ENCODE data around the gene ALG8. TPM values are rescaled to one million over a fixed set of nuclear protein-coding genes. Genes with fewer than 3 reads are reported as not detected.

The ALG8 gene
- total RNA-seq, 2 donors from 2014 or later, result 25.4 to 30.3 TPM

DNA sequence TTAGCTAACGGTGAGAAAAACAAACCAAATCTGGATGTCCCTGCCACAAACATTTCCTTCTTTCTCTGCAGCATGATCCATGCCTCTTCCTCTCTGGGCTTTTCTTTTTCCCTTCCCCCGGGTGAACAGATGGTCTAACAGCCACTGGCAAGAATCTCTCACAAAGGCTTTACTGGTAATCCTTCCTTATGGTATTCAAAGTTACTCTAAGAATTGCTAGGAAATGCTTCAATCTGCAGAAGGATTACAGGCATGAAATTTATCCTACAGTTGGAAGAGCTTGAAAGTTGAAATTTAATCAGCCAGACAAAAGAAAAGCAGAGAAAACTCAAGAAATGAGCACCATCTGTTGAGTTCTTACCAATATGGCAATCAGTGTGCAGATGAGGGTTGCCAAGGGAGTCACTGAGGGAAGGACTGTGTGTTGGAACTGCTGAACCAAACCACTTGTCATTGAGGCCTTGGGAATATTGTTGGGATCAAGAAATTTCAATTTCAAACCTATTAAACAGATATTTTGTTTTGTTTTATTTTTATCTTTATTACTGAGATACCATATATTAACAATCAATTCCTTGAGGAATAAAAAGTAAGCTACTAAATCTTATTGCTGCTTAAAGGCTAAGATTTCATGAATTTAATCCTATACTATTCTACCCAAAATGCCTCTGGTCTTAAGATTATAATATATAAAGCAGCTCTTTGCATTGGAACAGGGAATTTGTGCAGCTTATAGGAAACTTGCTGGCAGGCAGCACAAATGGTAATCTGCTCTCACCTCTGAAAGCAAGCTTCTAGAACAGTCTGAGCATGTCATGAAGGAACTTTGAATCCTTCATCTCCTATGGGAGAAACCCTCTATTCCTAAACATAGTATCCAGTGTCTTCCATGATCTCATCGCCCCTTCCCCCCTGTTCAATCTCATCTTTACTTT, 30.1 kb downstream of the ALG8 start:
- no peak for TF ChIP-seq POLR2A (IDR thresholded peaks at IDR 0.05)
- TF ChIP-seq, protein P1, sequence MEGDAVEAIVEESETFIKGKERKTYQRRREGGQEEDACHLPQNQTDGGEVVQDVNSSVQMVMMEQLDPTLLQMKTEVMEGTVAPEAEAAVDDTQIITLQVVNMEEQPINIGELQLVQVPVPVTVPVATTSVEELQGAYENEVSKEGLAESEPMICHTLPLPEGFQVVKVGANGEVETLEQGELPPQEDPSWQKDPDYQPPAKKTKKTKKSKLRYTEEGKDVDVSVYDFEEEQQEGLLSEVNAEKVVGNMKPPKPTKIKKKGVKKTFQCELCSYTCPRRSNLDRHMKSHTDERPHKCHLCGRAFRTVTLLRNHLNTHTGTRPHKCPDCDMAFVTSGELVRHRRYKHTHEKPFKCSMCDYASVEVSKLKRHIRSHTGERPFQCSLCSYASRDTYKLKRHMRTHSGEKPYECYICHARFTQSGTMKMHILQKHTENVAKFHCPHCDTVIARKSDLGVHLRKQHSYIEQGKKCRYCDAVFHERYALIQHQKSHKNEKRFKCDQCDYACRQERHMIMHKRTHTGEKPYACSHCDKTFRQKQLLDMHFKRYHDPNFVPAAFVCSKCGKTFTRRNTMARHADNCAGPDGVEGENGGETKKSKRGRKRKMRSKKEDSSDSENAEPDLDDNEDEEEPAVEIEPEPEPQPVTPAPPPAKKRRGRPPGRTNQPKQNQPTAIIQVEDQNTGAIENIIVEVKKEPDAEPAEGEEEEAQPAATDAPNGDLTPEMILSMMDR (IDR thresholded peaks at IDR 0.05), result no peak
- Histone ChIP-seq H3K4me3 (no peak overlapping the region), H3K36me3 (replicated peaks in 1 of 2; ENCODE audit: insufficient read depth in 1 of 2, low read depth in 2 of 2) (peaks cover 0 to 3% of the 10 kb centered on the region in 2 donors), H3K9me3 (no peaks in the 10 kb centered on the region), H3K4me1 (peaks cover 6% of the 10 kb centered on the region), H3K27ac (no peak overlapping the region), H3K27me3 (no peaks in the 10 kb centered on the region)
- DNase-seq, result no peak
- WGBS, 2 donors, result 87 to 88% methylated on average over 3 of the region's 3 CpGs
- intact Hi-C loops (cut with DNase I), result no loop called here
- ATAC-seq, result no peak

DNA sequence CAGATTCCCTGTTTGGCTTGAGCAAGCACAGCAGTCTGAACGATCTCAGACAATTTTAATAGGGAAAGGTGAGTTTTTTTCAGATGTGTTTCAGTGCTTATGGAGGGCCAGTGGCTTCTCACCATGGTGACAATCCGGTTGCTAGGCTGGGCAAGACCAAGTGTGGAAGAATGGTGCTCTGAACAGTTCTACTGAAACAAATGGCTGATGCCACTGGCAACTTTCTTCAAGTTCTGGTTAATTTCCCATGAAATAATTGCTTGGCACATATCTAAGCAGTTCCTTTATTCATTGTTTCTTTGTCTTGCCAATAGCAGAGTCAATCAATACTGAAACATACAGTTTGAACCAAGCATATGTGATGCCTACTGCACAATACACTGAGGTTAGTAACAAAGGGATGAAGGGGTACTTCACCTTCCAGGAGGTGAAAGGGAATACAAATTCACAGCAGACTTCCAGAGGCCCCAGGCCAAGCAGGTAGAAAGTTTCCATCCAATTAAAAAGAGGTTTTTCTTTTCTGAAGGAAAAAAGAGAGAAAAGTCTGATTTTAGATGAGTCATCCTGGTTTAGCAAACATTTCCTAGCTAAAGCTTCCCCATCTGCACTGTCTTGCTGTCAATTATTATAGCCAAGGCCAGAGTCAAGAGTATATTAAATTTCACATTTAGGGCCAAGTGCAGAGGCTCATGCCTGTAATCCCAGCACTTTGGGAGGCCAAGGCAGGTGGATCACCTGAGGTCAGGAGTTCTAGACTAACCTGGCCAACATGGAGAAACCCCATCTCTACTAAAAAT, 38.6 kb downstream of the ALG8 start:
- H3K9me3 ChIP-seq, result no peaks in the 10 kb centered on the region
- intact Hi-C loops (cut with DNase I), result no loop called here
- no peak for DNase-seq
- no peak overlapping the region for H3K4me3 ChIP-seq
- ATAC-seq, result no peak
- H3K27ac ChIP-seq, result no peak overlapping the region
- peaks cover 0 to 2% of the 10 kb centered on the region in 2 donors for H3K36me3 ChIP-seq (replicated peaks in 1 of 2; ENCODE audit: insufficient read depth in 1 of 2, low read depth in 2 of 2)
- H3K27me3 ChIP-seq, result no peaks in the 10 kb centered on the region
- 90 to 100% methylated on average over 2 of the region's 2 CpGs for WGBS, 2 donors
- TF ChIP-seq, protein P1 (IDR thresholded peaks at IDR 0.05), result no peak
- TF ChIP-seq POLR2A (IDR thresholded peaks at IDR 0.05), result no peak
- H3K4me1 ChIP-seq, result no peaks in the 10 kb centered on the region

GRCh38 chr11:78100261-78100660, 39.2 kb downstream of the ALG8 start:
- Histone ChIP-seq H3K36me3 (replicated peaks in 1 of 2; ENCODE audit: insufficient read depth in 1 of 2, low read depth in 2 of 2) (peaks cover 0 to 2% of the 10 kb centered on the region in 2 donors), H3K27me3 (no peaks in the 10 kb centered on the region), H3K4me1 (no peaks in the 10 kb centered on the region), H3K27ac (no peak overlapping the region), H3K9me3 (no peaks in the 10 kb centered on the region), H3K4me3 (no peak overlapping the region)
- no peak for DNase-seq
- TF ChIP-seq, protein P1 (IDR thresholded peaks at IDR 0.05), result no peak
- no peak for TF ChIP-seq POLR2A (IDR thresholded peaks at IDR 0.05)
- ATAC-seq, result no peak
- WGBS, 2 donors, result 84 to 85% methylated on average over 5 of the region's 5 CpGs
- intact Hi-C loops (cut with DNase I), result no loop called here

DNA sequence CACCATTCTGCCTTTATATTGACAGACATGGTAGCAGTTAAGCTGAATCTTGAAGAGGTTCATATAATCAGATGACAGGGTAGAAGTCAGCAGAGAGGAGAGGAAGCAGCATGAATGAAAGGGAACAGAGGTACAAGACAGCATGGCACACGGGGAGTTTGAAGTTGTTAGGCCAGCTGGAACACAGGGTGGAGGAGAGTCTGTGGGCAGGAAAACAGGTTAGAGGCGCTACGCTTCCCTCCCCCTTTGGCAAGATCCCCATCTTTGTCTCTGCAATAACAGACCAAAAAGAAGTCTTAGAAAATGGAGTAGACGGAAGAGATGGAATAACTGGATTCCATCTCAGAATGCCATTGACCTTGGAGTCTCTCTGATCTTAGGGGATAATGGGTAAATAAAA, 39.8 kb downstream of the ALG8 start:
- no peaks in the 10 kb centered on the region for H3K4me1 ChIP-seq
- ATAC-seq (no peak), DNase-seq (no peak)
- peaks cover 0 to 2% of the 10 kb centered on the region in 2 donors for H3K36me3 ChIP-seq (replicated peaks in 1 of 2; ENCODE audit: insufficient read depth in 1 of 2, low read depth in 2 of 2)
- intact Hi-C loops (cut with DNase I), result no loop called here
- H3K4me3 ChIP-seq, result no peak overlapping the region
- WGBS, 2 donors, result 84 to 90% methylated on average over 4 of the region's 4 CpGs
- no peaks in the 10 kb centered on the region for H3K9me3 ChIP-seq
- no peaks in the 10 kb centered on the region for H3K27me3 ChIP-seq
- no peak overlapping the region for H3K27ac ChIP-seq
- no peak for TF ChIP-seq POLR2A (IDR thresholded peaks at IDR 0.05)
- TF ChIP-seq, protein P1 (IDR thresholded peaks at IDR 0.05), result no peak

All from body of pancreas (tissue), 4 donors.